Measurements from ENCODE around the gene ATRNL1. TPM values are rescaled to one million over a fixed set of nuclear protein-coding genes. Genes with fewer than 3 reads are reported as not detected.

The ATRNL1 gene
- polyA plus RNA-seq, 1 of the 3 experiments (the other 2 are of a cell fraction): 0.67 TPM

- TF ChIP-seq, protein P1, sequence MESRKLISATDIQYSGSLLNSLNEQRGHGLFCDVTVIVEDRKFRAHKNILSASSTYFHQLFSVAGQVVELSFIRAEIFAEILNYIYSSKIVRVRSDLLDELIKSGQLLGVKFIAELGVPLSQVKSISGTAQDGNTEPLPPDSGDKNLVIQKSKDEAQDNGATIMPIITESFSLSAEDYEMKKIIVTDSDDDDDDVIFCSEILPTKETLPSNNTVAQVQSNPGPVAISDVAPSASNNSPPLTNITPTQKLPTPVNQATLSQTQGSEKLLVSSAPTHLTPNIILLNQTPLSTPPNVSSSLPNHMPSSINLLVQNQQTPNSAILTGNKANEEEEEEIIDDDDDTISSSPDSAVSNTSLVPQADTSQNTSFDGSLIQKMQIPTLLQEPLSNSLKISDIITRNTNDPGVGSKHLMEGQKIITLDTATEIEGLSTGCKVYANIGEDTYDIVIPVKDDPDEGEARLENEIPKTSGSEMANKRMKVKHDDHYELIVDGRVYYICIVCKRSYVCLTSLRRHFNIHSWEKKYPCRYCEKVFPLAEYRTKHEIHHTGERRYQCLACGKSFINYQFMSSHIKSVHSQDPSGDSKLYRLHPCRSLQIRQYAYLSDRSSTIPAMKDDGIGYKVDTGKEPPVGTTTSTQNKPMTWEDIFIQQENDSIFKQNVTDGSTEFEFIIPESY (IDR thresholded peaks at IDR 0.05; ENCODE audit: borderline replicate concordance, low read depth): no peak
- TF ChIP-seq SMC3 (IDR thresholded peaks at IDR 0.05; ENCODE audit: low read depth, low read length): no peak
Measured at GRCh38 chr10:115710136-115710535, 617.0 kb downstream of the ATRNL1 start (continued).

DNA sequence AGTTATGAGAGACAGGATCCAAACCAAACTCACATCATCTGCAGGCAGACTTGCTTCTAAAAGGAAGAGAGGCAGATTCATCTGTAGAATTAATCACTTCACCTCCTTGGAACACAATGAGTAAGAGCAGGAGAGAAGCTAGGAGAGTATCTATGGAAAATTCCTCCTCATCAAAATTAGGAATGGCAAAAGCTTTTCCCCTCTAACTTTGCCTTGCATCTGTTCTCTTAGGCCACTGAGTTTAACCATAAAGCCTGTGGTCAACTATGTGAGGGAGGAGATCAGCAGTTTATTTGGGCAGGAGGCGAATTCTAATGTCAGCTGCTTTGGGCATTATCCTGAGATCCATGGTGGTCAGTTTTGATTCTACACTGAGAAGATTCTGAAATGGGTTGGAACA, 618.1 kb downstream of the ATRNL1 start:
- no peak overlapping the region for H3K9ac ChIP-seq
- 38% methylated on average over 1 of the region's 1 CpG for WGBS (ENCODE audit: low lambda C conversion rate)
- no peaks in the 10 kb centered on the region; a peak in 1 of 4 replicates for H3K4me1 ChIP-seq (ENCODE audit: control insufficient read depth in 1 of 2, insufficient read depth in 2 of 2, low read depth in 1 of 2, low read length in 1 of 2)
- H3K9me3 ChIP-seq: no peaks in the 10 kb centered on the region
- H3K27me3 ChIP-seq (ENCODE audit: insufficient read depth): no peaks in the 10 kb centered on the region
- no peak overlapping the region for H2AFZ ChIP-seq (ENCODE audit: low read depth)
- H3K27ac ChIP-seq (ENCODE audit: low read depth in 2 of 2, low read length in 1 of 2): no peak overlapping the region
- no peak for TF ChIP-seq MAX (IDR thresholded peaks at IDR 0.05; ENCODE audit: low read depth)
- TF ChIP-seq, protein P1 (IDR thresholded peaks at IDR 0.05; ENCODE audit: borderline replicate concordance, low read depth): no peak
- TF ChIP-seq TAF1 (IDR thresholded peaks at IDR 0.05; ENCODE audit: borderline replicate concordance, low read depth, low read length): no peak
- no peak for TF ChIP-seq TEAD4 (IDR thresholded peaks at IDR 0.05; ENCODE audit: borderline replicate concordance, insufficient read depth)
- no peak for TF ChIP-seq YY1 (IDR thresholded peaks at IDR 0.05; ENCODE audit: low read depth)
- TF ChIP-seq, protein P2, sequence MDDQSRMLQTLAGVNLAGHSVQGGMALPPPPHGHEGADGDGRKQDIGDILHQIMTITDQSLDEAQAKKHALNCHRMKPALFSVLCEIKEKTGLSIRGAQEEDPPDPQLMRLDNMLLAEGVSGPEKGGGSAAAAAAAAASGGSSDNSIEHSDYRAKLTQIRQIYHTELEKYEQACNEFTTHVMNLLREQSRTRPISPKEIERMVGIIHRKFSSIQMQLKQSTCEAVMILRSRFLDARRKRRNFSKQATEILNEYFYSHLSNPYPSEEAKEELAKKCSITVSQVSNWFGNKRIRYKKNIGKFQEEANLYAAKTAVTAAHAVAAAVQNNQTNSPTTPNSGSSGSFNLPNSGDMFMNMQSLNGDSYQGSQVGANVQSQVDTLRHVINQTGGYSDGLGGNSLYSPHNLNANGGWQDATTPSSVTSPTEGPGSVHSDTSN (IDR thresholded peaks at IDR 0.05): no peak
- TF ChIP-seq, protein P3, sequence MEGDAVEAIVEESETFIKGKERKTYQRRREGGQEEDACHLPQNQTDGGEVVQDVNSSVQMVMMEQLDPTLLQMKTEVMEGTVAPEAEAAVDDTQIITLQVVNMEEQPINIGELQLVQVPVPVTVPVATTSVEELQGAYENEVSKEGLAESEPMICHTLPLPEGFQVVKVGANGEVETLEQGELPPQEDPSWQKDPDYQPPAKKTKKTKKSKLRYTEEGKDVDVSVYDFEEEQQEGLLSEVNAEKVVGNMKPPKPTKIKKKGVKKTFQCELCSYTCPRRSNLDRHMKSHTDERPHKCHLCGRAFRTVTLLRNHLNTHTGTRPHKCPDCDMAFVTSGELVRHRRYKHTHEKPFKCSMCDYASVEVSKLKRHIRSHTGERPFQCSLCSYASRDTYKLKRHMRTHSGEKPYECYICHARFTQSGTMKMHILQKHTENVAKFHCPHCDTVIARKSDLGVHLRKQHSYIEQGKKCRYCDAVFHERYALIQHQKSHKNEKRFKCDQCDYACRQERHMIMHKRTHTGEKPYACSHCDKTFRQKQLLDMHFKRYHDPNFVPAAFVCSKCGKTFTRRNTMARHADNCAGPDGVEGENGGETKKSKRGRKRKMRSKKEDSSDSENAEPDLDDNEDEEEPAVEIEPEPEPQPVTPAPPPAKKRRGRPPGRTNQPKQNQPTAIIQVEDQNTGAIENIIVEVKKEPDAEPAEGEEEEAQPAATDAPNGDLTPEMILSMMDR (IDR thresholded peaks at IDR 0.05): no peak
- TF ChIP-seq RAD21 (IDR thresholded peaks at IDR 0.05; ENCODE audit: low read length): no peak
- TF ChIP-seq MXI1 (IDR thresholded peaks at IDR 0.05; ENCODE audit: low read depth, low read length): no peak
- no peak for TF ChIP-seq NRF1 (IDR thresholded peaks at IDR 0.05; ENCODE audit: low read depth, low read length)
- TF ChIP-seq GATA2 (CRISPR knock-in tag; IDR thresholded peaks at IDR 0.05): no peak
- H3K9me2 ChIP-seq: no peaks in the 10 kb centered on the region
- ChIA-PET POLR2A (no interaction called here), CTCF (interaction anchor here (1.1 to 1.6 kb wide), 3 partner anchors 9 to 674 kb away, joined by 3 to 5 read pairs (median 4); no protein-coding TSS in a partner anchor)
- H3K4me2 ChIP-seq: no peak overlapping the region
- no peak overlapping the region for H3K4me3 ChIP-seq (ENCODE audit: low read depth in 2 of 2, low read length in 1 of 2)
- no peak for DNase-seq
- no peaks in the 10 kb centered on the region for H3F3A ChIP-seq (replicated peaks; ENCODE audit: insufficient read depth)
- H4K20me1 ChIP-seq (ENCODE audit: insufficient read depth): no peaks in the 10 kb centered on the region
- no peaks in the 10 kb centered on the region for H3K36me3 ChIP-seq (replicated peaks in 1 of 2; ENCODE audit: control insufficient read depth in 1 of 2, insufficient read depth in 2 of 2, low read length in 1 of 2)
- no peaks in the 10 kb centered on the region for H3K79me2 ChIP-seq (ENCODE audit: insufficient read depth)
